HG03521 (cell line): Measurements from ENCODE around the gene PRKAG1.

Source experiments
- ATAC-seq: cut with Tn5 transposase; IDR thresholded peaks from one replicate; pipeline ENCODE4 v1.9.1; 2021; ENCODE audit warnings: mild to moderate bottlenecking, moderate library complexity; ENCODE audit not compliant: unreplicated experiment

PRKAG1 gene

GRCh38 chr12:48986720-48987291 is 31.8 kb downstream of the PRKAG1 start:
- no peak for ATAC-seq

GRCh38 chr12:48985901-48986300 is 32.7 kb downstream of the PRKAG1 start:
- no peak for ATAC-seq

- no peak for ATAC-seq
These were observed 33.1 kb downstream of the PRKAG1 start for GRCh38 chr12:48985475-48985897.

GRCh38 chr12:48982397-48983080 is 36.0 kb downstream of the PRKAG1 start:
- ATAC-seq, result no peak

GRCh38 chr12:48981757-48982157 is 36.8 kb downstream of the PRKAG1 start:
- no peak for ATAC-seq

- no peak for ATAC-seq
These were observed 37.4 kb downstream of the PRKAG1 start for GRCh38 chr12:48980953-48981756.

GRCh38 chr12:48980389-48980952 is 38.1 kb downstream of the PRKAG1 start:
- ATAC-seq, result no peak

- ATAC-seq, result no peak
These were observed 38.8 kb downstream of the PRKAG1 start for GRCh38 chr12:48979602-48980388.

- ATAC-seq, result no peak
These were observed 39.6 kb downstream of the PRKAG1 start for GRCh38 chr12:48978741-48979601.

- peak; percentile 16 for ATAC-seq
These were observed 40.3 kb downstream of the PRKAG1 start, which contains the start of gene WNT1 for GRCh38 chr12:48978291-48978740. TSS of gene WNT1 (plus strand) at chr12:48978322. CDS start at chr12:48978651, 329 bp downstream.

GRCh38 chr12:48977290-48978281 is 41.0 kb downstream of the PRKAG1 start:
- ATAC-seq, result peak; percentile 43

- ATAC-seq, result no peak
These were observed 44.5 kb downstream of the PRKAG1 start for GRCh38 chr12:48973941-48974673.

GRCh38 chr12:48973531-48973930 is 45.0 kb downstream of the PRKAG1 start:
- ATAC-seq, result no peak

GRCh38 chr12:48972952-48973483 is 45.6 kb downstream of the PRKAG1 start:
- ATAC-seq, result no peak

- ATAC-seq, result no peak
These were observed 46.2 kb downstream of the PRKAG1 start for GRCh38 chr12:48972213-48972951.

- ATAC-seq, result no peak
These were observed 47.8 kb downstream of the PRKAG1 start for GRCh38 chr12:48970702-48971334.
